Neural cell (in vitro differentiated cells): ENCODE data around the gene TSKU. TPM values are rescaled to one million over a fixed set of nuclear protein-coding genes. Genes with fewer than 3 reads are reported as not detected.

Source experiments
- H2AFZ ChIP-seq: fragments of 200-600, 300-800 bp; sonication (generic), shearing (Covaris generic); 2 replicates; pipeline ENCODE4 v1.6.0; 2014; ENCODE audit warnings: low read depth, mild to moderate bottlenecking, antibody characterized with exemption, low read length, moderate library complexity
- H3F3A ChIP-seq: fragments of 200-600 bp; shearing (Covaris generic); 2 replicates; pipeline ENCODE4 v1.6.1; 2016; ENCODE audit warnings: mild to moderate bottlenecking, moderate library complexity, mixed read lengths, antibody characterized with exemption, low read length; ENCODE audit not compliant: insufficient read depth, poor library complexity, severe bottlenecking
- H3K27ac ChIP-seq: fragments of 200-600, 300-800 bp; sonication (generic), shearing (Covaris generic); 2 replicates; pipeline ENCODE4 v1.5.1; 2014; ENCODE audit warnings: mild to moderate bottlenecking, low read length, moderate library complexity
- H3K27me3 ChIP-seq: fragments of 300-800, 200-600 bp; sonication (generic), shearing (Covaris generic); 2 replicates; pipeline ENCODE4 v1.6.0; 2014; ENCODE audit warnings: mild to moderate bottlenecking, low read depth, low read length, moderate library complexity; ENCODE audit not compliant: insufficient read depth
- H3K36me3 ChIP-seq: fragments of 300-800, 200-600 bp; sonication (generic), shearing (Covaris generic); 2 replicates; pipeline ENCODE4 v1.5.1; 2014; ENCODE audit warnings: mild to moderate bottlenecking, antibody characterized with exemption, low read length, moderate library complexity; ENCODE audit not compliant: insufficient read depth
- H3K4me2 ChIP-seq: fragments of 300-800, 200-600 bp; sonication (generic), shearing (Covaris generic); 2 replicates; pipeline ENCODE4 v1.6.0; 2014; ENCODE audit warnings: mild to moderate bottlenecking, low read length
- H3K4me3 ChIP-seq: fragments of 300-800, 200-600 bp; sonication (generic), shearing (Covaris generic); 2 replicates; pipeline ENCODE4 v1.5.1; 2014; ENCODE audit warnings: mild to moderate bottlenecking, low read length, moderate library complexity
- H3K79me2 ChIP-seq: fragments of 200-600 bp; shearing (Covaris generic); replicated peaks from 2 replicates; pipeline ENCODE4 v1.6.0; 2014; ENCODE audit warnings: mild to moderate bottlenecking, low read length, moderate library complexity; ENCODE audit not compliant: insufficient read depth
- H3K9ac ChIP-seq: fragments of 300-800, 200-600 bp; sonication (generic), shearing (Covaris generic); 2 replicates; pipeline ENCODE4 v1.6.1; 2016; ENCODE audit warnings: mild to moderate bottlenecking, low read length, mixed read lengths
- H3K9me2 ChIP-seq: fragments of 200-600 bp; shearing (Covaris generic); 2 replicates; pipeline ENCODE4 v1.6.1; 2016; ENCODE audit warnings: mild to moderate bottlenecking, low read length, mixed read lengths; ENCODE audit not compliant: insufficient read depth
- H3K9me3 ChIP-seq: fragments of 200-600, 300-800 bp; sonication (generic), shearing (Covaris generic); 2 replicates; pipeline ENCODE4 v1.6.1; 2016; ENCODE audit warnings: mild to moderate bottlenecking, mixed run types, low read length, moderate library complexity, mixed read lengths
- H4K20me1 ChIP-seq: fragments of 200-600 bp; shearing (Covaris generic); 2 replicates; pipeline ENCODE4 v1.6.1; 2016; ENCODE audit warnings: mild to moderate bottlenecking, mixed run types; ENCODE audit not compliant: insufficient read depth
- EP300 ChIP-seq: fragments of 450-650 bp; conservative IDR thresholded peaks from 2 replicates; pipeline ENCODE4 v1.6.1; 2014; ENCODE audit warnings: antibody characterized with exemption, mild to moderate bottlenecking, moderate library complexity; ENCODE audit not compliant: poor library complexity, severe bottlenecking
- EZH2 ChIP-seq: fragments of 200-600, 300-800 bp; shearing (Covaris generic), sonication (generic); IDR thresholded peaks from 2 replicates; pipeline ENCODE4 v1.6.1; 2014; ENCODE audit warnings: antibody characterized with exemption, low read length, borderline replicate concordance, mild to moderate bottlenecking; ENCODE audit not compliant: insufficient read depth, poor library complexity, severe bottlenecking
- MXI1 ChIP-seq: fragments of 450-650 bp; conservative IDR thresholded peaks from 2 replicates; pipeline ENCODE4 v1.6.1; 2014; ENCODE audit warnings: antibody characterized with exemption, mild to moderate bottlenecking; ENCODE audit not compliant: poor library complexity, severe bottlenecking
- POLR2AphosphoS5 ChIP-seq: IDR thresholded peaks from 2 replicates; pipeline ENCODE4 v1.6.1; 2012
- RAD21 ChIP-seq: fragments of 450-650 bp; conservative IDR thresholded peaks from 2 replicates; pipeline ENCODE4 v1.6.1; 2014; ENCODE audit warnings: antibody characterized with exemption, mild to moderate bottlenecking, moderate library complexity
- SMC3 ChIP-seq: fragments of 450-650 bp; conservative IDR thresholded peaks from 2 replicates; pipeline ENCODE4 v1.6.1; 2014; ENCODE audit warnings: antibody characterized with exemption, mild to moderate bottlenecking, moderate library complexity; ENCODE audit not compliant: poor library complexity
- TAF1 ChIP-seq: IDR thresholded peaks from 2 replicates; pipeline ENCODE4 v1.6.1; 2012; ENCODE audit warnings: low read depth
- polyA plus RNA-seq: library from polyadenylated mRNA; depleted of rRNA; stranded (reverse); fragments of >200 nt; gene quantifications from 2 replicates; pipeline ENCODE4 v1.2.3, GENCODE V29; 2014
- TF ChIP-seq, protein P1 (sequence below): fragments of 450-650 bp; IDR thresholded peaks from 2 replicates; pipeline ENCODE4 v1.5.1; 2014; ENCODE audit warnings: antibody characterized with exemption, mild to moderate bottlenecking, moderate library complexity; ENCODE audit not compliant: poor library complexity, severe bottlenecking
- TF ChIP-seq, protein P2 (sequence below): IDR thresholded peaks from 2 replicates; pipeline ENCODE4 v1.6.1; 2012; ENCODE audit warnings: borderline replicate concordance

The TSKU gene
- polyA plus RNA-seq, 1 donor from 2014 or later: 3.5 TPM

DNA sequence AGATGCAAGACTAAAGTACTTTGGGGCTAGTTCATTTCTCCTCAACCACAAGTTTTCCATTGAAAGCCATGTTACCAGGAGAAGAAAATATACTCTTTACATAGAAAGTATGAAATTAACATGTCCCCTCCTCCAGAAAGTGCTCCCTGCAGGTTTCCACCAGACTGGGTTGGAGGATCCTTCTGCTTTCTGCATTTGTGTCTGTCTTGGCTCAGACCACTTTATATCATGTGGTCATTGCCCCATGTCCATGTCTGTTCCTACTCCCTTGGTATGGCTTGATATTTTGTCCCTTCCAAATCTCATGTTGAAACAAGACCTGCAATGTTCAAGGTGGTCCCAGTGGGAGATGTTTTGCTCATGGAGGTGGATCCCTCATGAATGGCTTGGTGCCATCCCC is 49.2 kb downstream of the TSKU start:
- no peaks in the 10 kb centered on the region for H3F3A ChIP-seq
- no peaks in the 10 kb centered on the region for H3K9me3 ChIP-seq
- TF ChIP-seq POLR2AphosphoS5: no peak
- TF ChIP-seq TAF1: no peak
- TF ChIP-seq EZH2: no peak
- TF ChIP-seq, protein P1, sequence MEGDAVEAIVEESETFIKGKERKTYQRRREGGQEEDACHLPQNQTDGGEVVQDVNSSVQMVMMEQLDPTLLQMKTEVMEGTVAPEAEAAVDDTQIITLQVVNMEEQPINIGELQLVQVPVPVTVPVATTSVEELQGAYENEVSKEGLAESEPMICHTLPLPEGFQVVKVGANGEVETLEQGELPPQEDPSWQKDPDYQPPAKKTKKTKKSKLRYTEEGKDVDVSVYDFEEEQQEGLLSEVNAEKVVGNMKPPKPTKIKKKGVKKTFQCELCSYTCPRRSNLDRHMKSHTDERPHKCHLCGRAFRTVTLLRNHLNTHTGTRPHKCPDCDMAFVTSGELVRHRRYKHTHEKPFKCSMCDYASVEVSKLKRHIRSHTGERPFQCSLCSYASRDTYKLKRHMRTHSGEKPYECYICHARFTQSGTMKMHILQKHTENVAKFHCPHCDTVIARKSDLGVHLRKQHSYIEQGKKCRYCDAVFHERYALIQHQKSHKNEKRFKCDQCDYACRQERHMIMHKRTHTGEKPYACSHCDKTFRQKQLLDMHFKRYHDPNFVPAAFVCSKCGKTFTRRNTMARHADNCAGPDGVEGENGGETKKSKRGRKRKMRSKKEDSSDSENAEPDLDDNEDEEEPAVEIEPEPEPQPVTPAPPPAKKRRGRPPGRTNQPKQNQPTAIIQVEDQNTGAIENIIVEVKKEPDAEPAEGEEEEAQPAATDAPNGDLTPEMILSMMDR: no peak
- TF ChIP-seq EP300: no peak
- TF ChIP-seq, protein P2, sequence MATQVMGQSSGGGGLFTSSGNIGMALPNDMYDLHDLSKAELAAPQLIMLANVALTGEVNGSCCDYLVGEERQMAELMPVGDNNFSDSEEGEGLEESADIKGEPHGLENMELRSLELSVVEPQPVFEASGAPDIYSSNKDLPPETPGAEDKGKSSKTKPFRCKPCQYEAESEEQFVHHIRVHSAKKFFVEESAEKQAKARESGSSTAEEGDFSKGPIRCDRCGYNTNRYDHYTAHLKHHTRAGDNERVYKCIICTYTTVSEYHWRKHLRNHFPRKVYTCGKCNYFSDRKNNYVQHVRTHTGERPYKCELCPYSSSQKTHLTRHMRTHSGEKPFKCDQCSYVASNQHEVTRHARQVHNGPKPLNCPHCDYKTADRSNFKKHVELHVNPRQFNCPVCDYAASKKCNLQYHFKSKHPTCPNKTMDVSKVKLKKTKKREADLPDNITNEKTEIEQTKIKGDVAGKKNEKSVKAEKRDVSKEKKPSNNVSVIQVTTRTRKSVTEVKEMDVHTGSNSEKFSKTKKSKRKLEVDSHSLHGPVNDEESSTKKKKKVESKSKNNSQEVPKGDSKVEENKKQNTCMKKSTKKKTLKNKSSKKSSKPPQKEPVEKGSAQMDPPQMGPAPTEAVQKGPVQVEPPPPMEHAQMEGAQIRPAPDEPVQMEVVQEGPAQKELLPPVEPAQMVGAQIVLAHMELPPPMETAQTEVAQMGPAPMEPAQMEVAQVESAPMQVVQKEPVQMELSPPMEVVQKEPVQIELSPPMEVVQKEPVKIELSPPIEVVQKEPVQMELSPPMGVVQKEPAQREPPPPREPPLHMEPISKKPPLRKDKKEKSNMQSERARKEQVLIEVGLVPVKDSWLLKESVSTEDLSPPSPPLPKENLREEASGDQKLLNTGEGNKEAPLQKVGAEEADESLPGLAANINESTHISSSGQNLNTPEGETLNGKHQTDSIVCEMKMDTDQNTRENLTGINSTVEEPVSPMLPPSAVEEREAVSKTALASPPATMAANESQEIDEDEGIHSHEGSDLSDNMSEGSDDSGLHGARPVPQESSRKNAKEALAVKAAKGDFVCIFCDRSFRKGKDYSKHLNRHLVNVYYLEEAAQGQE: no peak
- TF ChIP-seq RAD21: no peak
- TF ChIP-seq MXI1: no peak
- TF ChIP-seq SMC3: no peak
- H3K9ac ChIP-seq: no peak overlapping the region
- no peaks in the 10 kb centered on the region for H4K20me1 ChIP-seq
- H2AFZ ChIP-seq: no peak overlapping the region
- H3K27ac ChIP-seq: no peak overlapping the region
- H3K36me3 ChIP-seq: no peaks in the 10 kb centered on the region
- no peaks in the 10 kb centered on the region for H3K27me3 ChIP-seq
- no peak overlapping the region for H3K4me2 ChIP-seq
- no peaks in the 10 kb centered on the region for H3K9me2 ChIP-seq
- H3K79me2 ChIP-seq: no peaks in the 10 kb centered on the region
- H3K4me3 ChIP-seq: no peak overlapping the region

DNA sequence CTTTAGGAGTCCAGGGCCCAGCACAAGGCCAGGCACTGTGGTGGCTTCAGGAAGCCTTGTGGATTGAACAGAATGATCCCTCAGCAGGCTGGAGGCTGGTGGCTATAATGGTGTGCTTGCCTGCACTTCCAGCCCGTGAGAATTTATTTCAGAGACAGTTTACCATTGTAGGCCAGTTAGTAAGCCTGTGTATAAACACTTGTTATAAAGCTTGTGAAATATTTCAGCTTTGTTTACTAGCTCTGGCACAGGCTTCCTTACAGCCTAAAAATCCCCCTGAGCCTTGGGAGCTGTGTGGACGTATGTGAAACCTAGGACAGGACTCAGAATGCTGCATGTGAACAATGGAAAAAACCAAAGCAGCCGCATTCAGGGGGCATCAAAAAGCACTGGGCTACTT is 51.0 kb downstream of the TSKU start:
- no peaks in the 10 kb centered on the region for H3F3A ChIP-seq
- H3K4me3 ChIP-seq: no peak overlapping the region
- no peaks in the 10 kb centered on the region for H4K20me1 ChIP-seq
- no peak overlapping the region for H3K9ac ChIP-seq
- H3K4me2 ChIP-seq: no peak overlapping the region
- no peak overlapping the region for H3K27ac ChIP-seq
- no peaks in the 10 kb centered on the region for H3K9me3 ChIP-seq
- no peak for TF ChIP-seq MXI1
- no peaks in the 10 kb centered on the region for H3K27me3 ChIP-seq
- no peaks in the 10 kb centered on the region for H3K36me3 ChIP-seq
- H3K9me2 ChIP-seq: no peaks in the 10 kb centered on the region
- H2AFZ ChIP-seq: no peak overlapping the region
- no peaks in the 10 kb centered on the region for H3K79me2 ChIP-seq

DNA sequence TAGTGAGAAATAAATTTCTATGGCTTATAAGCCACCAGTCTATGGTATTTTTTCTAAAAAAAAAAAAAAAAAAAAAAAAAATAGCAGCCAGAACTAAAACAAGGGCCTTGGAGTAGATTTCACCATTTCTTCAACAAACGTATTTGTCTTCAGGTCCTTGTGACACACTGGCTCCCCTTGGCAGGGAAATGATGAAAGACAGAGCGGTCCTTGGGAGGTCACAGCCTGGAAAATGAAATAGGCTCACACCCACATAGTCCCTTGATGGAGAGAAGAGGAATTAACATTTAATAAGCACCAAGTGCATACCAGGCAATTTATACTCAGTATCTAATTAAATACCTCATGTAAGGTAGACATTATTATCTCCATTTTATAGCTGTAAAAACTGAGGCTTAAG is 51.9 kb downstream of the TSKU start:
- Histone ChIP-seq H3K27ac (no peak overlapping the region), H3F3A (no peaks in the 10 kb centered on the region), H3K4me2 (no peak overlapping the region), H3K36me3 (no peaks in the 10 kb centered on the region), H3K9me2 (no peaks in the 10 kb centered on the region), H2AFZ (no peak overlapping the region), H3K27me3 (no peaks in the 10 kb centered on the region), H3K4me3 (no peak overlapping the region), H4K20me1 (no peaks in the 10 kb centered on the region), H3K9ac (no peak overlapping the region), H3K79me2 (no peaks in the 10 kb centered on the region), H3K9me3 (no peaks in the 10 kb centered on the region)
- TF ChIP-seq, protein P1: no peak
- TF ChIP-seq POLR2AphosphoS5: no peak
